NB4 (cell line): ENCODE data around the gene CRIP3.

Source experiments
- DNase-seq: peaks from one replicate; pipeline ENCODE4 v3.0.0; 2010; ENCODE audit warnings: low read depth
- H3K4me3 ChIP-seq: one replicate; pipeline ENCODE4 v1.5.1; 2011; ENCODE audit warnings: mild to moderate bottlenecking, low read depth, low read length, moderate library complexity
- MYC ChIP-seq: IDR thresholded peaks from 2 replicates; pipeline ENCODE4 v1.6.1; 2011; ENCODE audit warnings: low read depth, low read length
- POLR2A ChIP-seq: IDR thresholded peaks from 2 replicates; pipeline ENCODE4 v1.6.1; 2011; ENCODE audit warnings: mild to moderate bottlenecking; ENCODE audit not compliant: insufficient read length; ENCODE audit errors: extremely low read depth
- TF ChIP-seq, protein P1 (sequence below): IDR thresholded peaks from 2 replicates; pipeline ENCODE4 v1.6.1; 2011; ENCODE audit warnings: low read depth, low read length
- TF ChIP-seq, protein P2 (sequence below): IDR thresholded peaks from one replicate; pipeline ENCODE4 v1.5.1; 2012; ENCODE audit warnings: low read depth, low read length

CRIP3 gene

DNA sequence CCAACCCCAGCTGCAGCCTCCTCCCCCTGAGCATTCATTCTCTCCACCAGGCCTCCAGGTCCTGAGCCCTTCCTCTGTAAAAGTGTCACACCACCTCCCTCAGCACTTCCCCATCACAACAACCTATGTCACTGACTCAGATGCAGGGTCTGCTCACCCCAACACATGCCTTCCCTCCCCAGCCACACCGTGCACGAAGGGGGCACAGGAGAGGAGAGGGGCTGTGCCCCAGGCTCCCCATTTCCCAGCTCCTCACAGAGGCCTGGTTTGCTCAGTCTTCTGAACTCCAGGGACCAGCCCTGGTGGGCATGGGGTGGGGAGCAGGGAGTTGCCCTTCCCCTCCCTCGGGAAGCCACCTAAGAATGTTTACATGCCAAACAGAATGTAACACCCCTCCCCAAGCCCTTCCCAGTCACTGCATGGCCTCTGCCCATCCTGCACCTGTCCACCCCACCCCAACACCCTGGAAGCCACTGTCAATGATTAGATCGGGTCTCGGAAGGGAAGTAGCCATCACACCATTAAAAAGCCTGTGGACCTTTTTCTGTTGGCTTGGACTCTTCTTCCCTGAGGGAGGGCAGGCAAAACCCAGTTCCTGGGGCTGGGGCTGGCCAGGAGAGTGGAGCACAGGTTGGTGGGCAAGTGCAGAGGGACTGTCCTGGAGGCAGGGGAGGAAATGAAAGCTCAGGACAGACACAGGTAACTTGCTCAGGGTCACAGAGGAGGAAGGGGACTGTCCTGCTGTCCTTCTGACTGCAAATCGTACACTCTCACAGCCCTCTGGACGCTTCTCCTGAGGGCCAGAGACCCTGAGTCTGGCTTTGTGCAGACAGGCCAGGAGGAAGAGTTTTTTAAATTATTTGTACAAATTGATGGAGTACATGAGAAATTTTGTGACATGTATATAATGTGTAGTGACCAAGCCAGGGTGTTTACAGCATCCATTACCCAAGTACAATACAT, 20.6 kb downstream of the CRIP3 start:
- DNase-seq = no peak
- TF ChIP-seq MYC = no peak
- TF ChIP-seq, protein P1, sequence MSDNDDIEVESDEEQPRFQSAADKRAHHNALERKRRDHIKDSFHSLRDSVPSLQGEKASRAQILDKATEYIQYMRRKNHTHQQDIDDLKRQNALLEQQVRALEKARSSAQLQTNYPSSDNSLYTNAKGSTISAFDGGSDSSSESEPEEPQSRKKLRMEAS = no peak
- TF ChIP-seq, protein P2, sequence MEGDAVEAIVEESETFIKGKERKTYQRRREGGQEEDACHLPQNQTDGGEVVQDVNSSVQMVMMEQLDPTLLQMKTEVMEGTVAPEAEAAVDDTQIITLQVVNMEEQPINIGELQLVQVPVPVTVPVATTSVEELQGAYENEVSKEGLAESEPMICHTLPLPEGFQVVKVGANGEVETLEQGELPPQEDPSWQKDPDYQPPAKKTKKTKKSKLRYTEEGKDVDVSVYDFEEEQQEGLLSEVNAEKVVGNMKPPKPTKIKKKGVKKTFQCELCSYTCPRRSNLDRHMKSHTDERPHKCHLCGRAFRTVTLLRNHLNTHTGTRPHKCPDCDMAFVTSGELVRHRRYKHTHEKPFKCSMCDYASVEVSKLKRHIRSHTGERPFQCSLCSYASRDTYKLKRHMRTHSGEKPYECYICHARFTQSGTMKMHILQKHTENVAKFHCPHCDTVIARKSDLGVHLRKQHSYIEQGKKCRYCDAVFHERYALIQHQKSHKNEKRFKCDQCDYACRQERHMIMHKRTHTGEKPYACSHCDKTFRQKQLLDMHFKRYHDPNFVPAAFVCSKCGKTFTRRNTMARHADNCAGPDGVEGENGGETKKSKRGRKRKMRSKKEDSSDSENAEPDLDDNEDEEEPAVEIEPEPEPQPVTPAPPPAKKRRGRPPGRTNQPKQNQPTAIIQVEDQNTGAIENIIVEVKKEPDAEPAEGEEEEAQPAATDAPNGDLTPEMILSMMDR = no peak
- TF ChIP-seq POLR2A = no peak
- no peak overlapping the region for H3K4me3 ChIP-seq

DNA sequence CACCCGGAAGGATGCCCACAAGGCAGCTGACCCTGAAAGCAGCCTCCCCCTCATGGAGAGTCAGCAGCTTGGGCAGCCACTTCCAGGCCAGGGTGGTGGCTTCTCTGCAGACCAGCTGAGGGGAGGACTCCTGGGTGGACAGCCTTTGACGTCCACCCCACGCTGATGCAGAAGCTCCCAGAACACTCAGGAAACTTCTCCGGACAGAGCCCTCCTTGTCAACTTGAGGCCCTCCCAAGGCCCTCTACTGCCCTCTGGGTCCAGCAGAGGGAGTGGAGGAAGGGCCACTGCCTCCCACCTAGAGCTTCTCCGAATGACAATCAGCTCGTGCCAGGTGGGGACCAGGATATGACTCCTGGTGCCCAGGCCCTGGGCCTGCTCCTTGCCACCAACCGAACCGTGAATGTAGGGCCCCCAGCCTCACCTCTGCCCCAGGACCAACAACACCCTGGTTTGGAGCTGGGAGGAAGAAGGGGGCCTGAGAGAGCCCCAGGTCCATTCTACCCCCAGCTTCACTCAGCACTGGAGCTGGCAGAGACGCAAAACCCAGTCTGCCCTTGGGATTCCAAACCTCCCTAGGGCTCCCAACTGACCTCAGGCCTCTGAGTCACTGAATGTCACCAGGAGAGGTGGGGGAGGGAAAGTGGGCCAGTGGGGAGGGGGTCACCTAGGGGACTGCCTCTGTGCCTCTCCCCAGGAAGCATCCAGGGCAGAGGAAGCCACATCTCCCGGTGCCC, 21.5 kb downstream of the CRIP3 start:
- peak; percentile 83 for DNase-seq
- TF ChIP-seq, protein P2 = peak; percentile 10
- TF ChIP-seq, protein P1 = no peak
- H3K4me3 ChIP-seq = no peak overlapping the region

DNA sequence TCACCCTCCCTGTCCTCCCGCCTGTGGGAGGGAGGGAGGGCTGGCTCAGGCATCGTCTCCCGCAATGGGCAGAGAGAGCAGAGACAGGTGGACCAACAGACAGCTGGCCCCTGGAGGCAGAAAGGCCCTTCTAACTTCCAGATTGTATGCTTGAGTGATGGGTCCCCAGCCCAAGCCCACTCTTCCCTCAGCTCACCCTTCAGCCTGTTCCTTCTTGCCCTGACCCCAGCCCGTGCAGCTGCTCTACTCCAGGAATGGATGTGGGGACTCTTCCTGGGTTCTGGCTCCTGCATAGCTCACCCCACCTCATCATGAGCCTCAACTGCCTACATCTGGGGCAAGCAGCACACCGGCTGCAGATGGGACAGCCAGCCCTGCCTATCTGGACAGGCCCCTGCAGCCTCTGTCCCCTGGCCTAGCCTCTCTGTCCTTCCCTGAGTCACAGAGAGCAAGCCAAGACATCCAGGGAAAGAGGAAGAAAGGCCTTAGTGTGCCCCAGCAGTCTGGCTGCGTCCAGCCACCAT, 22.1 kb downstream of the CRIP3 start:
- no peak for DNase-seq
- TF ChIP-seq POLR2A = no peak
- TF ChIP-seq, protein P1 = no peak
- TF ChIP-seq, protein P2 = no peak
- no peak for TF ChIP-seq MYC
- H3K4me3 ChIP-seq = no peak overlapping the region

DNA sequence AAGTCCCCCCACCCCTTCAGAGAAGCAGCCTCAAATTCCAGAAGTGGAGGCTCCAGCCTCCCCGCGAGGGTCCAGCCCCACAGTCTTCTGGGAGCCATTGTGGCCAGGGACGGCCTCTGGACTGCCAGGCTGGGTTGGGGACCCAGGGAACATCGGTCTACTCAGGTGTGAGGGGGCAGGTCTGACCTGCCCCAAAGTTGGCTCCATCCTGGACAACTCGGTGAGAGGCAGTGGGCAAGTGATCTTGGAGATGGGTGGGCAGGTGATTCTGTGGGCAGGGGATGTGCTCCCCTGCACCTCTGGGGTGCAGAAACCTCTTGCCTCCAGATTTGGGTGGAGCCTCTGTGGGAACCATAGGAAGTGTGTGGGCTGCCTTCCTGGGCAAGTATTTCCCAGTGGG, 22.8 kb downstream of the CRIP3 start:
- DNase-seq = no peak
- no peak overlapping the region for H3K4me3 ChIP-seq
- TF ChIP-seq, protein P2 = no peak
- TF ChIP-seq, protein P1 = no peak
- no peak for TF ChIP-seq POLR2A
- TF ChIP-seq MYC = no peak

DNA sequence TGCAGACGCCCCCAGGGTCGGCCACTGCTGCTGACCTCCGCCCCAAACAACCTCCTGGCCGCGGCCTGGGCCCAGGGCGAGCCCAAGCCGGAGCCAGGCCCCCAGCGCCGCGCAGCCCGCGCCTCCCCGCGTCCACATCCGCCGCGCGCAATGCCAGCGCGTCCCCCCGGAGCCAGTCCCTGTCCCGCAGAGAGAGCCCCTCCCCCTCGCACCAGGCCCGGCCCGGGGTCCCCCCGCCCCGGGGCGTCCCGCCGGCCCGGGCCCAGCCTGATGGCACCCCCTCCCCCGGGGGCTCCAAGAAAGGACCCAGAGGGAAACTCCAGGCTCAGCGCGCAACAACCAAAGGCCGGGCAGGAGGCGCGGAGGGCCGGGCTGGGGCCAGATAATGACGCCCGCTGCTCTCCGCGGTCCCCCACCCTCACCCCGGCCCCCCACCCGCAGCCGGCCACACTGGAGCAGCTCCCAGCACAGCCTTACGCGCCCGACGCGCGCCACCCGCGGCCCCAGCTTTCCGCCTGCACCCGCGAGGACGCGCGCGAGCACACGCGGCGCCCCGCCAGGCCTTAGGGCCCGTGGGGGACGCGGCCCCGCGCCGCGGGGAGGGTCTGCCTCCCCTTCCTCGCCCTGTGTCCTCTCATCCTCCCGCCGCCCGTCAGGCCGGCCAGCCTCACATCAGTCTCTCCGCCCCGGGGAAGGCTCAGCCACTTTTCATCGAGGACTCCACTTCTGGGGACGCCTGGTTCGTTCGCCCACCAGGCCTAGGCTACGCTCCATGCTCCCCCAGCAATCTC, 23.4 kb downstream of the CRIP3 start:
- TF ChIP-seq, protein P1 = no peak
- no peak for TF ChIP-seq MYC
- TF ChIP-seq POLR2A = no peak
- TF ChIP-seq, protein P2 = no peak
- H3K4me3 ChIP-seq = no peak overlapping the region

More for the DNA sequence above, 23.4 kb downstream of the CRIP3 start:
- no peak for DNase-seq
